ENCODE results near the gene PSTPIP1. TPM values are rescaled to one million over a fixed set of nuclear protein-coding genes. Genes with fewer than 3 reads are reported as not detected.

PSTPIP1 gene
- total and polyA plus RNA-seq, 2 experiments from 2014 or later, result 0.80 to 3.7 TPM

- H3K9me2 ChIP-seq (ENCODE audit: insufficient read depth), result no peaks in the 10 kb centered on the region
- H3K79me2 ChIP-seq (replicated peaks; ENCODE audit: insufficient read depth), result no peaks in the 10 kb centered on the region
- no peaks in the 10 kb centered on the region; the same call in 2 of the 3 replicates for H3K4me1 Mint-ChIP-seq
- no peaks in the 10 kb centered on the region for H3K27me3 ChIP-seq (ENCODE audit: insufficient read depth)
- no peaks in the 10 kb centered on the region for H3F3A ChIP-seq (replicated peaks; ENCODE audit: low read depth)
- H3K4me2 ChIP-seq, result no peak overlapping the region
- no peak overlapping the region for H3K27ac ChIP-seq (ENCODE audit: low read depth)
- no peaks in the 10 kb centered on the region for H3K9me3 Mint-ChIP-seq
- no peak overlapping the region for H2AFZ ChIP-seq
- no peaks in the 10 kb centered on the region for H3K36me3 Mint-ChIP-seq (ENCODE audit: low read depth)
- H3K27me3 Mint-ChIP-seq (ENCODE audit: insufficient read depth, low read depth, poor library complexity), result peaks cover 8% of the 10 kb centered on the region
- H4K20me1 ChIP-seq (replicated peaks; ENCODE audit: insufficient read depth), result no peaks in the 10 kb centered on the region
- ATAC-seq (no peak), DNase-seq (ENCODE audit: low spot score) (no peak)
- H3K4me1 ChIP-seq (ENCODE audit: insufficient read depth), result no peaks in the 10 kb centered on the region
- H3K36me3 ChIP-seq (ENCODE audit: insufficient read depth), result no peaks in the 10 kb centered on the region
- no peak for TF ChIP-seq JUNB (IDR thresholded peaks at IDR 0.05; ENCODE audit: unreplicated experiment)
- no peak for TF ChIP-seq ZNF114 (CRISPR knock-in tag; IDR thresholded peaks at IDR 0.05)
- TF ChIP-seq STAT1 (IDR thresholded peaks at IDR 0.05; ENCODE audit: unreplicated experiment), result no peak
- no peak for TF ChIP-seq ETS1 (IDR thresholded peaks at IDR 0.05)
- no peak for TF ChIP-seq NANOG (IDR thresholded peaks at IDR 0.05; ENCODE audit: borderline replicate concordance)
- no peak for TF ChIP-seq EZH2 (IDR thresholded peaks at IDR 0.05; ENCODE audit: low read depth, unreplicated experiment)
- no peak for TF ChIP-seq CREB1 (CRISPR knock-in tag; IDR thresholded peaks at IDR 0.05; ENCODE audit: low read depth)
- TF ChIP-seq REST (IDR thresholded peaks at IDR 0.05; ENCODE audit: unreplicated experiment), result no peak
- no peak for TF ChIP-seq ZNF331 (CRISPR knock-in tag; IDR thresholded peaks at IDR 0.05; ENCODE audit: low read depth)
- no peak for TF ChIP-seq EZH2phosphoT487 (IDR thresholded peaks at IDR 0.05; ENCODE audit: unreplicated experiment)
- TF ChIP-seq ZNF462 (CRISPR knock-in tag; IDR thresholded peaks at IDR 0.05), result no peak
- no peak for TF ChIP-seq POLR2AphosphoS5 (IDR thresholded peaks at IDR 0.05; ENCODE audit: low read depth)
- no peak for TF ChIP-seq CTCF (conservative IDR thresholded peaks at IDR 0.05; ENCODE audit: low read depth in 2 of 2)
- no peak overlapping the region for H3K4me3 Mint-ChIP-seq
- H3K27ac Mint-ChIP-seq, result no peak overlapping the region
- no peak overlapping the region for H3K4me3 ChIP-seq
Measured at GRCh38 chr15:77012117-77012712, 17.3 kb downstream of the PSTPIP1 start.
